OCI-LY7 (cell line): ENCODE data around the gene POLR1D.
A peak's percentile ranks its signal among the peaks of the same experiment; 100 is the strongest.

ENCODE experiments used
- EZH2phosphoT487 ChIP-seq: fragments of 200-600 bp; sonication (generic); IDR thresholded peaks from 2 replicates; pipeline ENCODE4 v1.6.1; 2018; ENCODE audit warnings: low read depth, borderline replicate concordance, mild to moderate bottlenecking, mixed run types, antibody characterized with exemption, low read length, moderate library complexity, mixed read lengths
- TF ChIP-seq, protein P1 (sequence below): fragments of 200-600 bp; sonication (generic); conservative IDR thresholded peaks from 2 replicates; pipeline ENCODE4 v1.5.1; 2014; ENCODE audit warnings: mild to moderate bottlenecking, antibody characterized with exemption, low read length, moderate library complexity, mixed read lengths

DNA sequence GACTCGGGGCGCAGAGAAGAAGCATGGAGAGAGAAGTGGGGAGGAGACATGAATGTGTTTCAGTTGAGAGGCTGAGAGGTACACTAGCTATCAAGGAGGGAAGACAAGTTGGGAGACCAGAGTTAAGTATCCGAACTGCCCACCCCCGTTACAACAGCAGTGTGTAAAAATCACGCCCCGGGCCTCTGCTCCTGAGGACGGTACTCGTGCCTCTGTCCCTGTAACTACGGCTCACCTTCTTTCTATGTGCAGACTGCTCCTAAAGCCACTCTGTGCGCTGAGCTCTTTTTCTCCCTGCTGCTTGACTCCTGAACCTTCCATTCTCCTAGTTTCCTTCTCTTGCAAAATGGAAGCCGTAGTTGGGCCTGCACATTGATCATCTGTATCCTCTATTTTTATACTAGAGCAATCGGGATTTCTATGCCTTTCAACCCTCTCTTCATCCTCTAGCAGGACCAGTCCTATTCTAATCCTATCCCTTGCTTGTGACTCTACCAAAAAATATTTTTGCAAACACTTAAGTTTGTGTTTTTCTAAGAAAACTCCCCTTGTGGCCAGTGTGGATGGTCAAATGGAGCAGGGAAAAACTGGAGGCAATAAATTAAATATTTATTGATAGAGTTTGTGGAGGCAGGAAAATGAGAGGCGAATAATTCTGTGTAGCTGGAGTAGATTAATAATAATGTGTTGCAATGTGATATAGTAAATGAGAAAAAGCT, 569 bp downstream of the POLR1D start:
- TF ChIP-seq, protein P1, sequence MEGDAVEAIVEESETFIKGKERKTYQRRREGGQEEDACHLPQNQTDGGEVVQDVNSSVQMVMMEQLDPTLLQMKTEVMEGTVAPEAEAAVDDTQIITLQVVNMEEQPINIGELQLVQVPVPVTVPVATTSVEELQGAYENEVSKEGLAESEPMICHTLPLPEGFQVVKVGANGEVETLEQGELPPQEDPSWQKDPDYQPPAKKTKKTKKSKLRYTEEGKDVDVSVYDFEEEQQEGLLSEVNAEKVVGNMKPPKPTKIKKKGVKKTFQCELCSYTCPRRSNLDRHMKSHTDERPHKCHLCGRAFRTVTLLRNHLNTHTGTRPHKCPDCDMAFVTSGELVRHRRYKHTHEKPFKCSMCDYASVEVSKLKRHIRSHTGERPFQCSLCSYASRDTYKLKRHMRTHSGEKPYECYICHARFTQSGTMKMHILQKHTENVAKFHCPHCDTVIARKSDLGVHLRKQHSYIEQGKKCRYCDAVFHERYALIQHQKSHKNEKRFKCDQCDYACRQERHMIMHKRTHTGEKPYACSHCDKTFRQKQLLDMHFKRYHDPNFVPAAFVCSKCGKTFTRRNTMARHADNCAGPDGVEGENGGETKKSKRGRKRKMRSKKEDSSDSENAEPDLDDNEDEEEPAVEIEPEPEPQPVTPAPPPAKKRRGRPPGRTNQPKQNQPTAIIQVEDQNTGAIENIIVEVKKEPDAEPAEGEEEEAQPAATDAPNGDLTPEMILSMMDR, result peak; percentile 56
- no peak for TF ChIP-seq EZH2phosphoT487
